ENCODE data around the gene EFHC1.
A peak's percentile ranks its signal among the peaks of the same experiment; 100 is the strongest.

EFHC1 gene

DNA sequence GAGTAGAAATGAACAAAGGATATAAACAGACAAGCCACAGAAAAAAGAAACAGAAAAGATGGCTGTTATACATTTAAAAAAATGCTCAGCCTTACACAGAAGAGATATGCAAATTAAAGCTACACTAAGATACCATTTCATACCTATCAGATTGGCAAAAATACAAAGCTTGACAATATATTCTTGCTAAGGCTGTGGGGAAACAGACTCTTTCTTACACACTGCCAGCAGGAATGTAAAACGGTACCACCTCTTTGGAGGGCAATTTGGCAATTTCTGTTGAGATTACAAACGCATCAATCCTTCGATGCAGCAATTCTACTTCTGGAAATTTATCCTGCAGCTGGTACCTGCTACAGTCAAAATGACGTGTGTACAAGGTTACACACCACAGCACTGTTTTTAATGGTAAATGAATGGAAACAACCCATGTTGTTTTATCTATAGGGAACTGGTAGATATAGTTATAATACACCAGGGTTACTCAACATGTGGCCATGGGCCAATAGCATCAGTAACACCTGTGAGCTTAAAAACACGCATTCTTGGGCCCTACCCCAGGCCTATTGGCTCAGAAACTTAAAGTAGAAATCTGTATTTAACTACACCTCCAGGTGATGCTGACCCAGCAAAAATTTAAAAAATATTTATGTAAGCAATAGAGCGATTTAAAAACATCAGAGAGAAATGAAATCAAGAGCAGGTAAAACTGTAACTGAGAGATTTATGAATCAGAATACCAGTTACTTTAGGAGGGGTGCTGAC, 103.4 kb downstream of the EFHC1 start:
- H3K4me1 ChIP-seq (ENCODE audit: control insufficient read depth, insufficient read depth, low read length) = peaks cover 54% of the 10 kb centered on the region
- H3K9ac ChIP-seq (ENCODE audit: low read length) = peak overlapping the region; percentile 72
- H3K27me3 ChIP-seq (replicated peaks; ENCODE audit: control insufficient read depth, insufficient read depth, low read length) = no peaks in the 10 kb centered on the region
- H3K9me3 ChIP-seq (ENCODE audit: control insufficient read depth, low read length) = no peaks in the 10 kb centered on the region
- DNase-seq (ENCODE audit: low read depth) = no peak
- H3K4me3 ChIP-seq (ENCODE audit: low read length) = no peak overlapping the region
- H3K36me3 ChIP-seq (ENCODE audit: control insufficient read depth, insufficient read depth, low read length, severe bottlenecking) = peaks cover 35% of the 10 kb centered on the region

GRCh38 chr6:52524918-52525317, 104.8 kb downstream of the EFHC1 start:
- peaks cover 40% of the 10 kb centered on the region for H3K4me1 ChIP-seq (ENCODE audit: control insufficient read depth, insufficient read depth, low read length)
- no peak for DNase-seq (ENCODE audit: low read depth)
- no peak overlapping the region for H3K4me3 ChIP-seq (ENCODE audit: low read length)
- no peaks in the 10 kb centered on the region for H3K9me3 ChIP-seq (ENCODE audit: control insufficient read depth, low read length)
- no peak overlapping the region for H3K9ac ChIP-seq (ENCODE audit: low read length)
- no peaks in the 10 kb centered on the region for H3K27me3 ChIP-seq (replicated peaks; ENCODE audit: control insufficient read depth, insufficient read depth, low read length)
- H3K36me3 ChIP-seq (ENCODE audit: control insufficient read depth, insufficient read depth, low read length, severe bottlenecking) = peaks cover 35% of the 10 kb centered on the region

DNA sequence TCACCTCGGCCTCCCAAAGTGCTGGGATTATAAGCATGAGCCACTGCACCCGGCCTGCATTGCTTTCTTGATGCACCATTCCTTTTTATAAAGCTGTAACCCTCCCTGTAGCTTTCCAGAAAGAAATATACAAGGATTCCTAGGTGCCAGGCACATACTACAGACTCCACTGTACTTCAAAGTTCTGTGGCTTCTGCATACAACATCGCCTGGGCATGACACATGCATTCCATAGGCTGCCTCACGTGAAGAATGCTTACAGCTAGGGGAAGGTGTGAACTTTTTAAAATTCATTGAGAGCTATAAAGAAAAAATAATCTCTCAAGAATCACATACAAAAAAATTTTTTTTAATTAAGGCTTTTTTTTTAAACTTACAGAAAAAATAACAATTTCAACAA, 106.5 kb downstream of the EFHC1 start:
- H3K9me3 ChIP-seq (ENCODE audit: control insufficient read depth, low read length) = no peaks in the 10 kb centered on the region
- DNase-seq (ENCODE audit: low read depth) = no peak
- peaks cover 26% of the 10 kb centered on the region for H3K4me1 ChIP-seq (ENCODE audit: control insufficient read depth, insufficient read depth, low read length)
- H3K36me3 ChIP-seq (ENCODE audit: control insufficient read depth, insufficient read depth, low read length, severe bottlenecking) = peaks cover 41% of the 10 kb centered on the region
- no peak overlapping the region for H3K9ac ChIP-seq (ENCODE audit: low read length)
- H3K27me3 ChIP-seq (replicated peaks; ENCODE audit: control insufficient read depth, insufficient read depth, low read length) = no peaks in the 10 kb centered on the region
- no peak overlapping the region for H3K4me3 ChIP-seq (ENCODE audit: low read length)

GRCh38 chr6:52527436-52527835, 107.3 kb downstream of the EFHC1 start:
- no peaks in the 10 kb centered on the region for H3K27me3 ChIP-seq (replicated peaks; ENCODE audit: control insufficient read depth, insufficient read depth, low read length)
- no peak overlapping the region for H3K9ac ChIP-seq (ENCODE audit: low read length)
- DNase-seq (ENCODE audit: low read depth) = no peak
- H3K4me1 ChIP-seq (ENCODE audit: control insufficient read depth, insufficient read depth, low read length) = peaks cover 18% of the 10 kb centered on the region
- H3K9me3 ChIP-seq (ENCODE audit: control insufficient read depth, low read length) = no peaks in the 10 kb centered on the region
- no peak overlapping the region for H3K4me3 ChIP-seq (ENCODE audit: low read length)
- peaks cover 48% of the 10 kb centered on the region for H3K36me3 ChIP-seq (ENCODE audit: control insufficient read depth, insufficient read depth, low read length, severe bottlenecking)

- Histone ChIP-seq H3K4me3 (ENCODE audit: low read length) (no peak overlapping the region), H3K4me1 (ENCODE audit: control insufficient read depth, insufficient read depth, low read length) (peaks cover 3% of the 10 kb centered on the region), H3K9me3 (ENCODE audit: control insufficient read depth, low read length) (no peaks in the 10 kb centered on the region), H3K9ac (ENCODE audit: low read length) (no peak overlapping the region), H3K27me3 (replicated peaks; ENCODE audit: control insufficient read depth, insufficient read depth, low read length) (no peaks in the 10 kb centered on the region), H3K36me3 (ENCODE audit: control insufficient read depth, insufficient read depth, low read length, severe bottlenecking) (peaks cover 45% of the 10 kb centered on the region)
- no peak for DNase-seq (ENCODE audit: low read depth)
Measured at GRCh38 chr6:52529311-52529710, 109.2 kb downstream of the EFHC1 start.

GRCh38 chr6:52530351-52530750, 110.2 kb downstream of the EFHC1 start:
- Histone ChIP-seq H3K4me1 (ENCODE audit: control insufficient read depth, insufficient read depth, low read length) (peaks cover 3% of the 10 kb centered on the region), H3K9me3 (ENCODE audit: control insufficient read depth, low read length) (no peaks in the 10 kb centered on the region), H3K27me3 (replicated peaks; ENCODE audit: control insufficient read depth, insufficient read depth, low read length) (no peaks in the 10 kb centered on the region), H3K9ac (ENCODE audit: low read length) (no peak overlapping the region), H3K36me3 (ENCODE audit: control insufficient read depth, insufficient read depth, low read length, severe bottlenecking) (peaks cover 56% of the 10 kb centered on the region), H3K4me3 (ENCODE audit: low read length) (no peak overlapping the region)
- no peak for DNase-seq (ENCODE audit: low read depth)

- no peaks in the 10 kb centered on the region for H3K9me3 ChIP-seq (ENCODE audit: control insufficient read depth, low read length)
- H3K9ac ChIP-seq (ENCODE audit: low read length) = no peak overlapping the region
- peaks cover 63% of the 10 kb centered on the region for H3K36me3 ChIP-seq (ENCODE audit: control insufficient read depth, insufficient read depth, low read length, severe bottlenecking)
- DNase-seq (ENCODE audit: low read depth) = no peak
- H3K4me3 ChIP-seq (ENCODE audit: low read length) = no peak overlapping the region
- H3K4me1 ChIP-seq (ENCODE audit: control insufficient read depth, insufficient read depth, low read length) = peaks cover 3% of the 10 kb centered on the region
- no peaks in the 10 kb centered on the region for H3K27me3 ChIP-seq (replicated peaks; ENCODE audit: control insufficient read depth, insufficient read depth, low read length)
Measured at GRCh38 chr6:52531396-52531795, 111.3 kb downstream of the EFHC1 start.

DNA sequence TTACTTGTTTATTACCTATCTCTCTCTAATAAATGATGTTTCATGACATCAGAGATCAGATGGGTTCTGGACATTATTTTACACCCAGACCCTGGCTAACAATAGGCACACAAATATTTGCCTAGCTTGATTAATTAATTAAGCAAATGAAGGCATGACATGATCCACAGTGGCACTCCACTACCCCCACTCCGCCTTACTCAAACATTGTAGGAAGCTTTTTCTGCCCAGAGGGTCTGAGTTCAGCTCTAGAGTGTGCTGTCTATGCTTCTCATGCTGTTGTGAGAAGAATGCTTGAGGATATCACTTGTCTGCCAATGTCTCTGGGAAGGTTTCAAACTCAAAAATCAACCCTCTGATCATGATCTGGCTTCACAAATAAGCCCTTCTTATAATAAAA, 111.7 kb downstream of the EFHC1 start:
- H3K4me3 ChIP-seq (ENCODE audit: low read length) = no peak overlapping the region
- H3K9ac ChIP-seq (ENCODE audit: low read length) = no peak overlapping the region
- no peaks in the 10 kb centered on the region for H3K27me3 ChIP-seq (replicated peaks; ENCODE audit: control insufficient read depth, insufficient read depth, low read length)
- H3K4me1 ChIP-seq (ENCODE audit: control insufficient read depth, insufficient read depth, low read length) = peaks cover 3% of the 10 kb centered on the region
- peaks cover 63% of the 10 kb centered on the region for H3K36me3 ChIP-seq (ENCODE audit: control insufficient read depth, insufficient read depth, low read length, severe bottlenecking)
- DNase-seq (ENCODE audit: low read depth) = no peak
- no peaks in the 10 kb centered on the region for H3K9me3 ChIP-seq (ENCODE audit: control insufficient read depth, low read length)

- Histone ChIP-seq H3K4me3 (ENCODE audit: low read length) (no peak overlapping the region), H3K4me1 (ENCODE audit: control insufficient read depth, insufficient read depth, low read length) (peaks cover 10% of the 10 kb centered on the region), H3K27me3 (replicated peaks; ENCODE audit: control insufficient read depth, insufficient read depth, low read length) (no peaks in the 10 kb centered on the region), H3K9me3 (ENCODE audit: control insufficient read depth, low read length) (no peaks in the 10 kb centered on the region), H3K36me3 (ENCODE audit: control insufficient read depth, insufficient read depth, low read length, severe bottlenecking) (peaks cover 63% of the 10 kb centered on the region), H3K9ac (ENCODE audit: low read length) (no peak overlapping the region)
- no peak for DNase-seq (ENCODE audit: low read depth)
Measured at GRCh38 chr6:52532457-52532856, 112.3 kb downstream of the EFHC1 start.

DNA sequence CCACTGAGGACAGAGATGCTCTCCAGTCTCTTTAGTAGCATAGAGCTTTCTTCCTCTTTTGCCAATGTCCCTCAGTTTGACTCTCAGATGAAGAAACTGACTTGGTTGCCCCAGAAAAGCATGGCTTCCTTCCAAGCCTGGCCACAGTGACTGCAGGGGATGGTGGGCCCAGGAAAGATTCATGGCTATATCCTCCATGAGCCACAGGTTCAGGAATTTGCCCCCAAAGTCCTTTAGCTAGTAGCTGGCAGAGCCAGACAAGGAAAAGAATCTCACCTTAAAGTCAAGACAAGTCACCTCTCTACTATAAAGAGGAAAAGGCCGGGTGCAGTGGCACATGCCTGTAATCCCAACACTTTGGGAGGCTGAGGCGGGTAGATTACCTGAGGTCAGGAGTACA, 113.3 kb downstream of the EFHC1 start:
- Histone ChIP-seq H3K9ac (ENCODE audit: low read length) (no peak overlapping the region), H3K9me3 (ENCODE audit: control insufficient read depth, low read length) (no peaks in the 10 kb centered on the region), H3K4me3 (ENCODE audit: low read length) (no peak overlapping the region), H3K36me3 (ENCODE audit: control insufficient read depth, insufficient read depth, low read length, severe bottlenecking) (peaks cover 57% of the 10 kb centered on the region), H3K4me1 (ENCODE audit: control insufficient read depth, insufficient read depth, low read length) (peaks cover 20% of the 10 kb centered on the region), H3K27me3 (replicated peaks; ENCODE audit: control insufficient read depth, insufficient read depth, low read length) (no peaks in the 10 kb centered on the region)
- DNase-seq (ENCODE audit: low read depth) = no peak

DNA sequence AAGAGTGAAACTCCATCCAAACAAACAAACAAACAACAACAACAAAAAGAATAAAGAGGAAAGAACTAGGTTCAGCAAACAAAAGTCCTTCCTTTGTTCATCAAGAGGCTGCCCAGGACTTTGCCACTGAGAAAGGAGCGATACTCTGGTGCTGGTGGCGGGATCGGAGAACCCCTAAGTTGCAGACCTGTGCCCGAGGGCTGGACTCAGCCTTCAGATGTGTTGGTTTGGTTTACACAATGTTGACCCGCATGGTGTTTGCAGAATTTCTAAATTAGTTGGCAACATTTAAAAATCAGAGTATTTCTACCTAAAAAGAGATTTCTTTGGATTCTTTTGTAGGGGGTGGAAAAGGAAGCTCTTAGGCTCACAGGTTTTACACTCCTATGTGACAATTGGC, 114.2 kb downstream of the EFHC1 start:
- H3K9me3 ChIP-seq (ENCODE audit: control insufficient read depth, low read length) = no peaks in the 10 kb centered on the region
- H3K9ac ChIP-seq (ENCODE audit: low read length) = no peak overlapping the region
- no peak overlapping the region for H3K4me3 ChIP-seq (ENCODE audit: low read length)
- no peak for DNase-seq (ENCODE audit: low read depth)
- H3K27me3 ChIP-seq (replicated peaks; ENCODE audit: control insufficient read depth, insufficient read depth, low read length) = no peaks in the 10 kb centered on the region
- H3K36me3 ChIP-seq (ENCODE audit: control insufficient read depth, insufficient read depth, low read length, severe bottlenecking) = peaks cover 51% of the 10 kb centered on the region
- peaks cover 29% of the 10 kb centered on the region for H3K4me1 ChIP-seq (ENCODE audit: control insufficient read depth, insufficient read depth, low read length)

DNA sequence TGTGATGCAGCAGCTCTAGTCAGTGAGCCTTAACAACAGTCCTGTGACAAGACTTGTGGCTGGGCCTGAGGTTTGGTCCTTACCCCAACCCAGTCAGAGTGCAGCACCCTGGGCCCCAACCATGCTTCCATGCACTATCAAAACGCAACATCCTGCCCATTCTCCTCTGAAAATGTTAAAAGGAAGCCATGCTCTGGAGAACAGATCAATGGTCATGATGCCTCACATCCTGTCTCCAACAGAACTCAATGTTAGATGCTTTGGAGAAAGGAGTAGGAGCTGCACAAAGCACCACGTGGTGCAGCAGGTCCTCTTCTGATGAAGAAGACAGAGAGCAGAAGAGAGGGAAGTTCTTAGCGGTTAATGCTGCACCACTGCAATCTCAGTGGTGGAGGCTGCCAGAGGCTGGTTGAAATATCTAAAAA, 114.8 kb downstream of the EFHC1 start:
- no peak overlapping the region for H3K4me3 ChIP-seq (ENCODE audit: low read length)
- DNase-seq (ENCODE audit: low read depth) = no peak
- H3K9ac ChIP-seq (ENCODE audit: low read length) = no peak overlapping the region
- H3K4me1 ChIP-seq (ENCODE audit: control insufficient read depth, insufficient read depth, low read length) = peaks cover 35% of the 10 kb centered on the region
- H3K36me3 ChIP-seq (ENCODE audit: control insufficient read depth, insufficient read depth, low read length, severe bottlenecking) = peaks cover 44% of the 10 kb centered on the region
- no peaks in the 10 kb centered on the region for H3K9me3 ChIP-seq (ENCODE audit: control insufficient read depth, low read length)
- H3K27me3 ChIP-seq (replicated peaks; ENCODE audit: control insufficient read depth, insufficient read depth, low read length) = no peaks in the 10 kb centered on the region
